PC-3 (cell line): ENCODE data around the gene CLOCK. TPM values are rescaled to one million over a fixed set of nuclear protein-coding genes. Genes with fewer than 3 reads are reported as not detected.

Experiments
- ATAC-seq: fragments of 200-7000 bp; cut with Tn5 transposase; 2 replicates; pipeline ENCODE4 v1.9.1; 2020; ENCODE audit warnings: mild to moderate bottlenecking, moderate library complexity
- BruUV-seq: library from RNA; stranded (reverse); fragments of 400-500 nt; replicated peaks from 2 replicates; lab custom pipeline; 2021; lab: Mats Ljungman, UMichigan
- CTCF ChIA-PET: fragments of 300-600 bp; sonication (Branson Sonifier 250); formaldehyde crosslinking; loops from one replicate; lab custom pipeline; 2022; ENCODE audit warnings: antibody characterized with exemption; lab: Charles Lee
- POLR2A ChIA-PET: fragments of 300-600 bp; sonication (Branson Sonifier 250); formaldehyde crosslinking; loops from one replicate; lab custom pipeline; 2022; ENCODE audit warnings: antibody characterized with exemption; ENCODE audit not compliant: unreplicated experiment; lab: Charles Lee
- DNase-seq: peaks from one replicate; pipeline ENCODE4 v3.0.0-alpha.2; 2015
- H2AFZ ChIP-seq: fragments of 300-600 bp; sonication (generic); 2 replicates; pipeline ENCODE4 v1.6.0; 2016; ENCODE audit warnings: antibody characterized with exemption, low read length
- H3F3A ChIP-seq: fragments of 300-600 bp; sonication (generic); one replicate; pipeline ENCODE4 v1.6.0; 2017; ENCODE audit warnings: antibody characterized with exemption, low read length, control low read depth, mild to moderate bottlenecking; ENCODE audit not compliant: unreplicated experiment
- H3K27ac ChIP-seq: fragments of 300-600 bp; sonication (generic); 2 replicates; pipeline ENCODE4 v1.5.1; 2016; ENCODE audit warnings: mild to moderate bottlenecking, low read length
- H3K27me3 ChIP-seq: fragments of 300-600 bp; sonication (generic); 2 replicates; pipeline ENCODE4 v1.6.1; 2016; ENCODE audit warnings: low read length, mixed read lengths
- H3K36me3 ChIP-seq: fragments of 300-600 bp; sonication (generic); 2 replicates; pipeline ENCODE4 v1.6.1; 2016; ENCODE audit warnings: low read depth, mixed run types, low read length, mixed read lengths
- H3K4me1 ChIP-seq: fragments of 300-600 bp; sonication (generic); 2 replicates; pipeline ENCODE4 v1.5.1; 2016; ENCODE audit warnings: low read length; ENCODE audit not compliant: insufficient read depth
- H3K4me2 ChIP-seq: fragments of 300-600 bp; sonication (generic); 2 replicates; pipeline ENCODE4 v1.6.0; 2016; ENCODE audit warnings: low read length
- H3K4me3 ChIP-seq: fragments of 300-600 bp; sonication (generic); 2 replicates; pipeline ENCODE4 v1.5.1; 2016; ENCODE audit warnings: mild to moderate bottlenecking, low read length, mixed read lengths
- H3K79me2 ChIP-seq: fragments of 300-600 bp; sonication (generic); 2 replicates; pipeline ENCODE4 v1.6.1; 2017; ENCODE audit warnings: low read length, mixed read lengths
- H3K9ac ChIP-seq: fragments of 300-600 bp; sonication (generic); 2 replicates; pipeline ENCODE4 v1.6.0; 2016; ENCODE audit warnings: mild to moderate bottlenecking, low read length
- H3K9me2 ChIP-seq: fragments of 300-600 bp; sonication (generic); replicated peaks from 2 replicates; pipeline ENCODE4 v1.6.1; 2016; ENCODE audit warnings: mixed run types, low read length, mixed read lengths
- H3K9me3 ChIP-seq: fragments of 300-600 bp; sonication (generic); 2 replicates; pipeline ENCODE4 v1.6.1; 2016; ENCODE audit warnings: low read length, mixed read lengths
- H4K20me1 ChIP-seq: fragments of 300-600 bp; sonication (generic); 2 replicates; pipeline ENCODE4 v1.6.1; 2016; ENCODE audit warnings: low read length, mixed read lengths
- CTCF ChIP-seq: fragments of 300-600 bp; sonication (generic); conservative IDR thresholded peaks from 2 replicates; pipeline ENCODE4 v1.5.1; 2017; ENCODE audit warnings: antibody characterized with exemption, low read depth, mild to moderate bottlenecking, low read length
- EZH2 ChIP-seq: fragments of 300-600 bp; sonication (generic); IDR thresholded peaks from one replicate; pipeline ENCODE4 v1.6.1; 2017; ENCODE audit warnings: antibody characterized with exemption, mild to moderate bottlenecking, low read length; ENCODE audit not compliant: unreplicated experiment
- EZH2phosphoT487 ChIP-seq: fragments of 300-600 bp; sonication (generic); IDR thresholded peaks from 2 replicates; pipeline ENCODE4 v1.6.1; 2018; ENCODE audit warnings: mild to moderate bottlenecking, antibody characterized with exemption, low read length, borderline replicate concordance
- intact Hi-C: fragments of 100-400 bp; cut with micrococcal nuclease; formaldehyde crosslinking; loops from 2 replicates; pipeline ENCODE4 v1.9.0; 2023
- total RNA-seq: library from RNA; depleted of rRNA; stranded (reverse); fragments of >200 nt; gene quantifications from 2 replicates; pipeline ENCODE4 v1.2.3, GENCODE V29; 2014

Gene CLOCK
- total RNA-seq, 1 experiment from 2014 or later = 39.7 TPM

- ATAC-seq (no peak), DNase-seq (no peak)
- Histone ChIP-seq H4K20me1 (no peaks in the 10 kb centered on the region), H3K4me1 (peaks cover 3% of the 10 kb centered on the region), H3F3A (no peaks in the 10 kb centered on the region), H3K4me3 (no peak overlapping the region), H3K9me3 (no peaks in the 10 kb centered on the region), H3K9me2 (no peaks in the 10 kb centered on the region), H2AFZ (no peak overlapping the region), H3K27ac (no peak overlapping the region), H3K27me3 (no peaks in the 10 kb centered on the region), H3K4me2 (no peak overlapping the region), H3K9ac (no peak overlapping the region), H3K36me3 (0 out of 2 replicates have a peak, but pooled peaks cover 6% of the 10 kb centered on the region), H3K79me2 (peaks cover 71% of the 10 kb centered on the region)
- no peak for TF ChIP-seq CTCF
- no peak for TF ChIP-seq EZH2
- TF ChIP-seq EZH2phosphoT487 = no peak
- intact Hi-C loops = no loop called here
- ChIA-PET POLR2A (no interaction called here), CTCF (interaction anchor here (0.7 kb wide), 1 partner anchor 503 kb away, joined by 4 read pairs; no protein-coding TSS in a partner anchor)
- BruUV-seq = no TSS peak
Observed at GRCh38 chr4:55498051-55498450, 48.7 kb downstream of the CLOCK start.

- Histone ChIP-seq H3K4me3 (no peak overlapping the region), H3K4me1 (peaks cover 9% of the 10 kb centered on the region), H3K9me3 (no peaks in the 10 kb centered on the region), H2AFZ (no peak overlapping the region), H3K9me2 (no peaks in the 10 kb centered on the region), H3K4me2 (no peak overlapping the region), H4K20me1 (no peaks in the 10 kb centered on the region), H3K79me2 (peaks cover 28% of the 10 kb centered on the region), H3K27ac (no peak overlapping the region), H3K36me3 (peaks cover 20% of the 10 kb centered on the region), H3K27me3 (no peaks in the 10 kb centered on the region), H3K9ac (no peak overlapping the region), H3F3A (no peaks in the 10 kb centered on the region)
- no TSS peak for BruUV-seq
- intact Hi-C loops = no loop called here
- DNase-seq (no peak), ATAC-seq (no peak)
- CTCF ChIA-PET = no interaction called here
- POLR2A ChIA-PET = no interaction called here
- TF ChIP-seq CTCF (no peak), EZH2phosphoT487 (no peak), EZH2 (no peak)
Observed at GRCh38 chr4:55491486-55491885, 55.2 kb downstream of the CLOCK start.

- no peak overlapping the region for H3K4me3 ChIP-seq
- no peak overlapping the region for H3K4me2 ChIP-seq
- peaks cover 20% of the 10 kb centered on the region for H3K36me3 ChIP-seq
- BruUV-seq = no TSS peak
- DNase-seq (no peak), ATAC-seq (no peak)
- POLR2A ChIA-PET = no interaction called here
- H3K4me1 ChIP-seq = peaks cover 9% of the 10 kb centered on the region
- no peak for TF ChIP-seq EZH2
- no peak for TF ChIP-seq CTCF
- TF ChIP-seq EZH2phosphoT487 = no peak
- intact Hi-C loops = no loop called here
- no peak overlapping the region for H2AFZ ChIP-seq
- H3K9me3 ChIP-seq = no peaks in the 10 kb centered on the region
- no peaks in the 10 kb centered on the region for H3F3A ChIP-seq
- H3K27me3 ChIP-seq = no peaks in the 10 kb centered on the region
- CTCF ChIA-PET = no interaction called here
- H3K9me2 ChIP-seq = no peaks in the 10 kb centered on the region
- no peak overlapping the region for H3K27ac ChIP-seq
- no peak overlapping the region for H3K9ac ChIP-seq
- no peaks in the 10 kb centered on the region for H4K20me1 ChIP-seq
- H3K79me2 ChIP-seq = peaks cover 18% of the 10 kb centered on the region
Observed at GRCh38 chr4:55488716-55489115, 58.0 kb downstream of the CLOCK start.
